SK-N-SH treated with all-trans-retinoic acid at 6 μM for 48 hours (cell line): Measurements from ENCODE around the gene OSBPL2.

ENCODE experiments used
- TCF4 ChIP-seq: fragments of 250-450 bp; sonication (Bioruptor Pico); IDR thresholded peaks from 2 replicates; pipeline ENCODE4 v1.8.0; 2021; ENCODE audit warnings: mild to moderate bottlenecking, moderate library complexity, borderline replicate concordance
- ZNF565 ChIP-seq: fragments of 450-650 bp; formaldehyde crosslinking; conservative IDR thresholded peaks from 2 replicates; pipeline ENCODE4 v1.5.0; 2020; ENCODE audit warnings: low read depth, mild to moderate bottlenecking, moderate library complexity
- ZNF8 ChIP-seq: fragments of 450-650 bp; formaldehyde crosslinking; IDR thresholded peaks from 2 replicates; pipeline ENCODE4 v1.5.0; 2020; ENCODE audit warnings: mild to moderate bottlenecking, moderate library complexity

GRCh38 chr20:62267543-62267942 lies 29.2 kb downstream of the OSBPL2 start:
- no peak for TF ChIP-seq TCF4
- TF ChIP-seq ZNF8 = no peak
- TF ChIP-seq ZNF565 (CRISPR knock-in tag) = no peak
